Measurements from ENCODE around the gene MS4A13.
"Not testable (repeated sequence)": the region's sequence is repeated elsewhere in the genome, so short reads cannot be mapped to it uniquely, and the experiment has no call there.

Gene MS4A13, protein sequence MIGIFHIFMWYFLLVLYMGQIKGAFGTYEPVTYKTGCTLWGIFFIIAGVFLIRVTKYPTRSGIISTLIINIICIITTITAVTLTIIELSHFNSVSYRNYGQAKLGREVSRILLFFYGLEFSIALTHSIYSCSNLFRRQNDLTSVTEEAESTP

DNA sequence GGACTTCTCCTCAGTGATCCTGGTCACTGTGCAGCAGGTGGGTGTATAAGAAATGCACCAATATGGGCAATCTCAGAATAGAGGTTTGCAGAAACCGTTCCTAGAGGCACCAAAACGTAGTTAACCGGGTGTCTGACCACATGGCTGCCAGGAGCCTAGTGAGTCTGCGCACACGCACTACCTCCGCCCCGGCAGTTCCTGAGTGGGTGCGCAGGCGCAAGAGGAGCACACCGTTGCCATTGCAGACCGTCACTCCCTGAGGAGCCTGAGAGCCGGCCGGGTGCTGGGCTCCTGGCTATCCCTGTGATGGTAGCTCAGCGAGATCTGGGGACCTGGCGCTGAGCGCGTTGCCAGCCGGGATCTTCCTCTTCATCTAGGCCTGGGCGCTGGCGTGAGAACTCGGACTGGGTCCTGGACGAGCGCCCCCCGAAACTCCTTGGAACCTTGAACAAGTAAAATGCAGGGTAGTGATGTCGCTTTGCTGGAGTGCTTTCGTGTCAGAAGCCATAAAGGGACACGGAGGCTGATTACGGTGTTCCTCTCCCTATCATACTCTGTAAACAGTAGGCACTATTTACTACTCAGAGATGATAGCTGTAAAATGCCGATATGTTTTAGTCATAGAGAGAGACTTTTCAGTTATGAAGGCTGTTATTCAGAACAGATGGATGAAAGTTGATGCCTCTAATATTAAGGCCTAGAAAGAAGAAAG, at the start of gene MS4A13:
Gene MS4A13, plus strand, starts transcription at position 249 of the 712 bp plus-strand sequence. CDS start 2,692 bp downstream, outside the sequence.
- no peak for DNase-seq

GRCh38 chr11:60468829-60469228, 46.4 kb upstream of the MS4A13 start:
- no peak for DNase-seq

GRCh38 chr11:60469723-60470122, 45.5 kb upstream of the MS4A13 start:
- DNase-seq: no peak

- no peak for DNase-seq
Observed at GRCh38 chr11:60477035-60477445, 38.2 kb upstream of the MS4A13 start.

DNA sequence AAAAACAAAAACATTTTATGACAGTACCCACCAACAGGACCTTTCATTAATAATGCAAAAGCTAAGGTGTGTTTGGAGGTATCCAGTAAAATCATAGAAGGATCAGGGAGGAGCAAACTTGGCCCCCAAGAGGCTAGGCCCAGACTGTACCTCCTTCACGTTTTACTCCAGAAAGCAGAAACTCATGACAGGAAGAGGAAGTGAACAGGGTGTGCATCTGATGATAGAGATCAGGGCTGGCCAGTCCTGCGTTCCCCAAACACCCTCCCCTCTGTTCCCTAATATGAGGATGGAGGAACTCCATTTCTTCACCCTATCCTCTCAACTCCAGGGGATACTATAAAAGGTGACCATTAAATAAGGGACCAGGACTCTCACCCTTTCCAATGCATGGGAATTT, 32.8 kb upstream of the MS4A13 start:
- no peak for DNase-seq

DNA sequence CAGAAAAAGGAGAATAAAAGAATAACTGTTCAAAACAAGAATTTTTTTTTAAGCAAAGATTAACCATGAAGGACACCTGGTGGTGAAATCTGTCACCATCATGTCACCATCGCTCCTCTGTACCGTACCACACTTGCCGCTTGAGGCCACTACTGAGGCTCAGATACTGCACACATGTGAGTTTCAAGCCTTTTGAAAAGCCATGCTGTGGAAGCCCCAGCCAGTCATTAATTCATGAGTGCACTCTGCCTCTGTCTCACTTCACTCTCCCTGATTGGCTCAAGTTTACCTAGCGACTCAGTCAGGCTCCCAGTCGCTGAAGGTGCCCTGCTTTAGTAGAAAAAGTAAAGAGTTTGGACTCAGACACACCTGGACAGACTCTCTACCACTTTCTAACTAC, 29.2 kb upstream of the MS4A13 start:
- DNase-seq: no peak

- DNase-seq: no peak
Observed at GRCh38 chr11:60492488-60493009, 22.6 kb upstream of the MS4A13 start, which contains the start of gene MS4A12. TSS of gene MS4A12 (plus strand) at chr11:60492778. CDS start at chr11:60497319, 4,541 bp downstream.

GRCh38 chr11:60493454-60493853, 21.7 kb upstream of the MS4A13 start:
- DNase-seq: no peak

DNA sequence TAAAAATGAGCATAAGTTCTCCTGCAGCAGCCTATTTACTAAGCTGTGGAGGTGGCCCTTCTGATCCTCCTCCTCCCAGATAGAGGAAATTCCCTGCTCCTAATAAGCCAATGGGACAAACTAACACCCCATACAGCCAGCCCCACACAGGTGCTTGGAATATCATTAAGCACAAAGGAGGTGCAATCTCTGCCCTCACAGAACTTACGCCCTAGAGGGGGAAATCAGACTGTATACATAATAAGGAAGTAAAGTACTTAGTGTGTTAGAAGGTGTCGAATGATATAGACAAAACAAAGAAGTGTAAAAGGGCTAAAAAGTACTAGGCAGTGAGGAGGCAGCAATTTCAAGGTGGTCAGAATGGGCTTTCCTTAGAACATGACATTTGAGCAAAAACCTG, 16.8 kb upstream of the MS4A13 start:
- DNase-seq: no peak

- no peak for DNase-seq
Observed at GRCh38 chr11:60498853-60499252, 16.3 kb upstream of the MS4A13 start.

DNA sequence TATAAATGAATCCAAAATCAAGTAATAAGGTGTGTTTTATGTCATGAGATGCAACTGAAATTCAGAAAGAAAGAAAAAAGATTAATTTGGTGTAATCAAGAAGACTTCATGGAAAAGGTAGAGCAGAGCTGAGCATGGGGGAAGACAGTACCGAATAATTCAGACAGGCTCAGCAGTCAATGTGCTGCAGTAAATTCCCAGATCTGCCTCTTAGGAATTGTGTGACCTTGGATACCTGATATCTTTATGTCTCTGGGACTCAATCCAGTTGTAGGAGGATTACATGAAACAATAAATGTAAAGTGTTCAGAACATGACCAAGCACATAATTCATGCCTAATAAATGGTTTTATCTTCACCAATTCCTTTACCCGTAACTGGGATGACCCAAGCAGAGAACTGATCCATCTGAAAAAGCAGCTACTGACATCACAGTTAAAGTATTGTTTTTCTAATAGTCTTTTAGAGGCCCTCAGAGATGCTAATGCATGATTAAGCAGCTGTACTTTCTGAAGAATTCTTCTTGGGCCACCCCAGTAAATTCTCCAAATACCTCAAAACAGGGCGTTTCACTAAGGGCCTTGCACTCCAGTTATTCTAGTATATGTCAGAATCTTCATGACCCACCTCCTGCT, 14.8 kb upstream of the MS4A13 start:
- no peak for DNase-seq

- no peak for DNase-seq
Observed at GRCh38 chr11:60502221-60502775, 12.9 kb upstream of the MS4A13 start.

DNA sequence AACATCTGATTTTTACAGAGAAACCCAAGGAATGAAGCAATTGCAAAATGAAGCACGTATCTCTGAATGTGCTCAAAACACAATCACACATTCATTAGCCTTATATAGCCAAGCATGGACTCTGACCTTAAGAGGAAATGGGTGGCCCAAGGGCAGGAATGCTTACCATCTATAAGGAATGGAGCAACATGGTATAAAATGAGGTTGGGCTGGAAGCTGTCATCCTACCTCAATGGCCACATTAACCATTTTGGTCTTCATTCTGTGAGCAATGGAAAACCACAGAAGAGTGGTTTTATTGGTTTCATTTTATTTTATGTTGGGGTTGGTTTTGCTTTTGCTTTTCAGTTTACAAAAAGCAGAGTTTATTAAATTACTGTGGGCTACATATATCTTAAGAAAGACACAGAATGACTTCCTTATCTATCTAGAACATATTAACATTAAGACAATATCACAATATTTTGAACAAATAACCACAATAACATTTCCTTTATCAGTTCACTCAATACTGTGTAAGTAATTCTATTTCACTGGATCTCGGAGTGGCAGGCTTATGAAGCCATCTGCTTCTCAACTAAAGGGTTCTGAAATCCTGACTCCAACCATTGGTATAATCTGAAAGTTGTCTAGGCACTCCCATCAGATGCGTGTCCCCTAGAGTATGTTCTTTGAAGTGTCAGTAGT, 10.8 kb upstream of the MS4A13 start:
- no peak for DNase-seq

- not testable (repeated sequence) for DNase-seq
Observed at GRCh38 chr11:60509609-60510008, 5.6 kb upstream of the MS4A13 start.

GRCh38 chr11:60510209-60510608, 5.0 kb upstream of the MS4A13 start:
- not testable (repeated sequence) for DNase-seq

DNA sequence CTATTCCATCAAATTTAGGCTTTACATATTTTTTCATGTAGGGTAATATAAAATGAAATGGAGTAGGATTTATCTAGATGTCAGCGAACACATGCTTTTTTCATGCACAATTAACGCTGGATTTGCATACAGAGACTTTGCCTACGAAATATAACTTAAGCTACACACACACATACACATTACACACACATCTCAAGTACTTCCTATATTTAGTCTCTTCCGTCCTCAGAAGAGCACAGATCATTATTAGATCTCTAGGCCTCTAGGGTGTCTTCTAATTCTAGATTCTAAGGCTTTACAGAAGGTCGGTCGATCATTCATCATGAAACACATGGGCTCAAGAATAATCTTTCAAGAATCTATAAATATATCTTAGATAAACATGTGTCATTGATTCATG, 3.8 kb upstream of the MS4A13 start:
- DNase-seq: no peak

DNA sequence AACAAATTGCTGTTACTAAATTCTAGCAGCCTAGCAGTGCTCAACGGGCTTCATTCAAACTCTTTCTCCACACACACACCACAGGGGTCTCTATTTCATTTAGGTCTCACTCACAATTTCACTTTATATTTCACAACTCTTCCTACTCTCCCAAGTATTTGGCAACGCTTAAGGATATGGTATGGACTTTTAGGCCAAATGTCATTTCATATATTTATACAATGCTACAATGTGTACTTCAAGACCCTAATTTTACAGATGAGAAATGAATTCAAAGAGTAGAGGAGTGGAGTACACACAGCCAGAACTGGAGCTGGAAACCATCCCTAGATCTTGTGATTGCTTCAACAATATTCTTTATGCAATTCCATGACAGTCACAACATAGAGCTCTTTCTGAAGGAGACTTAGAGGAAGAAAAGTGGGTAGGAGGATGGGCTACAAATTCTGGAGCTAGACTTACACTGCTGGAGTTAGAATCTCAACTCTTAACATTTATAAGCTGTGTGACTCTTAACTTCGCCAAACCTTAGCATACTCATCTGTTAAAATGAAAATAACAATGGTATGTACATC, 2.5 kb upstream of the MS4A13 start:
- no peak for DNase-seq

GRCh38 chr11:60513496-60514460, 1.4 kb upstream of the MS4A13 start:
- DNase-seq: no peak

DNA sequence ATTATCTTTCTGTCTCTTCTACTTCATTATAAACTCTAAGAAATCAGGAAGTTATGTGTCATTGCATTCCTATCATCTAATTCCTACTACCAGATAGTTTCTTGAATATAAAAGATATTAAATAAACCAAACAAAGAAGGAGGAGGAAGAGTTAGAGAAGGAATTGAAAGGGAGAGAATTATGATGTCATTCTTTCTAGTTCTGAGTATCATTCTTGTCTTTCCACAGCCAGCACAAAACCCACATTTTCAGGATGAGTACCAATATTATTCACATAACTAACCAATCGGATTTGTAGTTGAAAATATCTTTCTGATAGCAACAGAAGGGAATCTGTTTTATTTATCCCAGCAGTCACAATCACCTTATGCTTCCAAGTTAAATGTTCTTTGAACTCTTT, 13.3 kb downstream of the MS4A13 start:
- DNase-seq: no peak

GRCh38 chr11:60528934-60529333, 13.7 kb downstream of the MS4A13 start:
- no peak for DNase-seq

- no peak for DNase-seq
Observed at GRCh38 chr11:60530454-60531100, 15.4 kb downstream of the MS4A13 start.

All from SW 1271 (cell line).